ENCODE data around the gene MYOCOS.

The MYOCOS gene

DNA sequence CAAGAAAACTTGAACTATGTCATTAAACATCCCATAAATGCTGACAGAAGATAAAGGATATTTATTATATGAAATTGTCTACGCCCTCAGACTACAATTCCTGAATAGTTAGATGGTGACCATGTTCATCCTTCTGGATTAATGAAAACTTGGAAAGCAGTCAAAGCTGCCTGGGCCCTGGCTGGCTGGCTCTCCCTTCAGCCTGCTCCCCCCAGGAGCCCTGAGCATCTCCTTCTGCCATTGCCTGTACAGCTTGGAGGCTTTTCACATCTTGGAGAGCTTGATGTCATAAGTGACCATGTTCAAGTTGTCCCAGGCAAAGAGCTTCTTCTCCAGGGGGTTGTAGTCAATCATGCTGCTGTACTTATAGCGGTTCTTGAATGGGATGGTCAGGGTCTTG lies 13.6 kb downstream of the MYOCOS start:
- TF ChIP-seq, protein P1, sequence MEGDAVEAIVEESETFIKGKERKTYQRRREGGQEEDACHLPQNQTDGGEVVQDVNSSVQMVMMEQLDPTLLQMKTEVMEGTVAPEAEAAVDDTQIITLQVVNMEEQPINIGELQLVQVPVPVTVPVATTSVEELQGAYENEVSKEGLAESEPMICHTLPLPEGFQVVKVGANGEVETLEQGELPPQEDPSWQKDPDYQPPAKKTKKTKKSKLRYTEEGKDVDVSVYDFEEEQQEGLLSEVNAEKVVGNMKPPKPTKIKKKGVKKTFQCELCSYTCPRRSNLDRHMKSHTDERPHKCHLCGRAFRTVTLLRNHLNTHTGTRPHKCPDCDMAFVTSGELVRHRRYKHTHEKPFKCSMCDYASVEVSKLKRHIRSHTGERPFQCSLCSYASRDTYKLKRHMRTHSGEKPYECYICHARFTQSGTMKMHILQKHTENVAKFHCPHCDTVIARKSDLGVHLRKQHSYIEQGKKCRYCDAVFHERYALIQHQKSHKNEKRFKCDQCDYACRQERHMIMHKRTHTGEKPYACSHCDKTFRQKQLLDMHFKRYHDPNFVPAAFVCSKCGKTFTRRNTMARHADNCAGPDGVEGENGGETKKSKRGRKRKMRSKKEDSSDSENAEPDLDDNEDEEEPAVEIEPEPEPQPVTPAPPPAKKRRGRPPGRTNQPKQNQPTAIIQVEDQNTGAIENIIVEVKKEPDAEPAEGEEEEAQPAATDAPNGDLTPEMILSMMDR (IDR thresholded peaks at IDR 0.05; ENCODE audit: poor library complexity, severe bottlenecking), result no peak
- ATAC-seq (ENCODE audit: low read depth) (no peak), DNase-seq (ENCODE audit: low spot score) (no peak)
- Histone ChIP-seq H3K4me1 (ENCODE audit: insufficient read depth, poor library complexity, severe bottlenecking) (no peaks in the 10 kb centered on the region), H3K27ac (ENCODE audit: poor library complexity, severe bottlenecking) (no peak overlapping the region), H3K9me3 (ENCODE audit: severe bottlenecking) (no peaks in the 10 kb centered on the region), H3K36me3 (ENCODE audit: low read depth) (no peaks in the 10 kb centered on the region), H3K27me3 (ENCODE audit: insufficient read depth, poor library complexity, severe bottlenecking) (no peaks in the 10 kb centered on the region), H3K4me3 (ENCODE audit: severe bottlenecking) (no peak overlapping the region)

DNA sequence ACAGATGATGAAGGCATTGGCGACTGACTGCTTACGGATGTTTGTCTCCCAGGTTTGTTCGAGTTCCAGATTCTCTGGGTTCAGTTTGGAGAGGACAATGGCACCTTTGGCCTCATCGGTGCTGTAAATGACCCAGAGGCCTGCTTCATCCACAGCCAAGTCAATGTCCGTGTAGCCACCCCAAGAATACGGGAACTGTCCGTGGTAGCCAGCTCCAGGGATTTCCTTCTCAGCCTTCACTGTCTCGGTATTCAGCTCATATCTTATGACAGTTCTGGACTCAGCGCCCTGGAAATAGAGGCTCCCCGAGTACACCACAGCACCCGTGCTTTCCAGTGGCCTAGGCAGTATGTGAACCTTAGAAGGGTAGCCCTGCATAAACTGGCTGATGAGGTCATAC lies 14.1 kb downstream of the MYOCOS start:
- no peak overlapping the region for H3K27ac ChIP-seq (ENCODE audit: poor library complexity, severe bottlenecking)
- TF ChIP-seq, protein P1 (IDR thresholded peaks at IDR 0.05; ENCODE audit: poor library complexity, severe bottlenecking), result no peak
- H3K9me3 ChIP-seq (ENCODE audit: severe bottlenecking), result no peaks in the 10 kb centered on the region
- ATAC-seq (ENCODE audit: low read depth) (no peak), DNase-seq (ENCODE audit: low spot score) (no peak)
- no peaks in the 10 kb centered on the region for H3K27me3 ChIP-seq (ENCODE audit: insufficient read depth, poor library complexity, severe bottlenecking)
- no peaks in the 10 kb centered on the region for H3K36me3 ChIP-seq (ENCODE audit: low read depth)
- no peaks in the 10 kb centered on the region for H3K4me1 ChIP-seq (ENCODE audit: insufficient read depth, poor library complexity, severe bottlenecking)
- H3K4me3 ChIP-seq (ENCODE audit: severe bottlenecking), result no peak overlapping the region

DNA sequence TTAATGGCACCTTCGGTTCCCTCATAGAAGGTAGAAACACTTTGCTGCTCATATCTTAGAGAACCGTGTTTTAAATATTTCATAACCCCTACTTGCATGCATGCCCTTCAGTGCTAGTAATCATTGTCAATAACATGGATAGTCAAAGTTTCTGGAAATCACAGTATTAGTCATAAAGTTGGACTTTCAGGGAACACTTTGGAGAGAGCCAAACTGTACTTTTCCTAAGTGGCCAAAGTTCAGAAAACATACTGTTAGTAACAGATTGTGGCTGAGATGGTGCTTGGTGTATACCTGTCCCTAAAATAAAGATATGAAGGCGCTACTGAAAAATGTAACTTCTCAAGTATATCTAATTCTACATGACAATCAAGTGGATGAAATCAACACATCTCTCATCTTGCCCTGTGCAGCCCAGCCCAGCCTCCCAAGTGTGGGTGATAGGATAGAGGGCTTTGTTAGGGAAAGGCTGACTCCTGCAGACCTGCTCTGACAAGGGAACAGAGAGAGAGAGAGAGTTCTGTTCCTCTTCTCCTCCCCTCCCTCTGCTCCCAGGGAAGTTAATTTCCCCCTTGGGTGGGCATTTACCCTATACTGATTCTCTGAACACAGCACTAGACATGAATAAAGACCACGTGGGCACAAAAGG lies 16.0 kb downstream of the MYOCOS start:
- no peaks in the 10 kb centered on the region for H3K36me3 ChIP-seq (ENCODE audit: low read depth)
- H3K4me3 ChIP-seq (ENCODE audit: severe bottlenecking), result no peak overlapping the region
- H3K9me3 ChIP-seq (ENCODE audit: severe bottlenecking), result no peaks in the 10 kb centered on the region
- no peaks in the 10 kb centered on the region for H3K27me3 ChIP-seq (ENCODE audit: insufficient read depth, poor library complexity, severe bottlenecking)
- no peaks in the 10 kb centered on the region for H3K4me1 ChIP-seq (ENCODE audit: insufficient read depth, poor library complexity, severe bottlenecking)
- no peak overlapping the region for H3K27ac ChIP-seq (ENCODE audit: poor library complexity, severe bottlenecking)
- ATAC-seq (ENCODE audit: low read depth) (no peak), DNase-seq (ENCODE audit: low spot score) (no peak)
- TF ChIP-seq, protein P1 (IDR thresholded peaks at IDR 0.05; ENCODE audit: poor library complexity, severe bottlenecking), result no peak

DNA sequence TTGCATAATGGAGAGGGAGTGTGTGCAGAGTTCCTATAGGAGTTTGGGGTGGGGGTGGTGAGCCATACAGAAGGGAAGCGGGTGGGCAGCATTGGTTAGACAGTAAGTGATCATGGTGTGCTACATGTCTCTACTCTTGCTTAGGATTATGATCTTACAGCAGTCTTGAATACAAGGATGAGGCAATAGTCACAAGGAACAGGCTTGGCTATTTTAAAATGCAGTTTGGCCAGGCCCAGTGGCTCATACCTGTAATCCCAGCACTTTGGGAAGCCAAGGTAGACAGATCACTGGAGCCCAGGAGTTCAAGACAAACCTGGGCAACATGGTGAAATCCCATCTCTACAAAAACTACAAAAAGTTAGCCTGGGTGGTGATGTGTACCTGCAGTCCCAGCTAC lies 18.2 kb downstream of the MYOCOS start:
- Histone ChIP-seq H3K27me3 (ENCODE audit: insufficient read depth, poor library complexity, severe bottlenecking) (no peaks in the 10 kb centered on the region), H3K4me3 (ENCODE audit: severe bottlenecking) (no peak overlapping the region), H3K9me3 (ENCODE audit: severe bottlenecking) (no peaks in the 10 kb centered on the region), H3K4me1 (ENCODE audit: insufficient read depth, poor library complexity, severe bottlenecking) (no peaks in the 10 kb centered on the region), H3K36me3 (ENCODE audit: low read depth) (no peaks in the 10 kb centered on the region), H3K27ac (ENCODE audit: poor library complexity, severe bottlenecking) (no peak overlapping the region)
- ATAC-seq (ENCODE audit: low read depth) (no peak), DNase-seq (ENCODE audit: low spot score) (no peak)
- TF ChIP-seq, protein P1 (IDR thresholded peaks at IDR 0.05; ENCODE audit: poor library complexity, severe bottlenecking), result no peak

DNA sequence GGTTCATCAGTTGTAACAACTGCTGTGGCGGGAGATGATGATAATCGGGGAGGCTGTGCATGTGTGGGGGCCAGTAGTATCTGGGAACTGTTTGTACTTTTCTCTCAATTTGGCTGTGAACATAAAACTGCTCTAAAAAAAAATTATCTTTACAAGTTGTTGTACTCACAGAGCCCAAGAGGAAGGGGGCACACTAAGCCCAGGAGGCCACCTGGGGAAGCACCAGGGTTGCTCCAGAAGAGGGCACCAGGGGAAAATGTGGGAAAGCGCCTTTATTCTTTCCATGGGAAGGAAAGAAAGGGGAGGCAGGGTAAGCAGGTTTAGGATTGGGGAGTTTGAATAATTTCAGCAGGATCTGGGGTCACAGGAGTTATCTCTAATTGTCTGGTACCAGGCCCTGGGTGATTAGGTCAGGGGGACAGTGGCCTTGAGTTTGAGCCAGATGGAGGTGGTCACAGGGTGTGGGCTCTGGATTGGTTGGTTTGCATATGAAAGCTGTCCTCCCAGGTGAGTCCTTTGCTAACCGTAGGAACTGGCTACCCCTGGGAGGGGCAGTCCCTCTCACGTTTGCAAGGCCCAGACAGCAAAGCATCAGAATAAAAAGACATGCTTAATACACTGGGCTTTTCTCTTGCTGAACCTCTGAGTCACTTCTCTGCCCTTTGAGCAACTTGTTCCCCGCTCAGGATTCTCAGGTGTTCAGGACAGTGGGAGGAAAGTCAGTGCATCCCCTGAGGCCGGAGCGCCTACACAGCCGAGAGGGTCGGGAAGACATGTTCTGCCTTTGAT lies 19.2 kb downstream of the MYOCOS start:
- H3K27ac ChIP-seq (ENCODE audit: poor library complexity, severe bottlenecking), result no peak overlapping the region
- no peaks in the 10 kb centered on the region for H3K4me1 ChIP-seq (ENCODE audit: insufficient read depth, poor library complexity, severe bottlenecking)
- DNase-seq (ENCODE audit: low spot score) (no peak), ATAC-seq (ENCODE audit: low read depth) (0 out of 3 replicates have a peak, but pooled peaks have one; percentile 10)
- TF ChIP-seq, protein P1 (IDR thresholded peaks at IDR 0.05; ENCODE audit: poor library complexity, severe bottlenecking), result no peak
- H3K9me3 ChIP-seq (ENCODE audit: severe bottlenecking), result no peaks in the 10 kb centered on the region
- H3K27me3 ChIP-seq (ENCODE audit: insufficient read depth, poor library complexity, severe bottlenecking), result no peaks in the 10 kb centered on the region
- no peak overlapping the region for H3K4me3 ChIP-seq (ENCODE audit: severe bottlenecking)
- no peaks in the 10 kb centered on the region for H3K36me3 ChIP-seq (ENCODE audit: low read depth)
